Measurements from ENCODE around the gene CNN1. TPM values are rescaled to one million over a fixed set of nuclear protein-coding genes. Genes with fewer than 3 reads are reported as not detected.
A peak's percentile ranks its signal among the peaks of the same experiment; 100 is the strongest.

Gene CNN1
- total and polyA plus RNA-seq, 2 of the 8 experiments (the other 6 are each of a cell fraction or from before 2014, with no cell fraction given) = 29.8 to 50.8 TPM

DNA sequence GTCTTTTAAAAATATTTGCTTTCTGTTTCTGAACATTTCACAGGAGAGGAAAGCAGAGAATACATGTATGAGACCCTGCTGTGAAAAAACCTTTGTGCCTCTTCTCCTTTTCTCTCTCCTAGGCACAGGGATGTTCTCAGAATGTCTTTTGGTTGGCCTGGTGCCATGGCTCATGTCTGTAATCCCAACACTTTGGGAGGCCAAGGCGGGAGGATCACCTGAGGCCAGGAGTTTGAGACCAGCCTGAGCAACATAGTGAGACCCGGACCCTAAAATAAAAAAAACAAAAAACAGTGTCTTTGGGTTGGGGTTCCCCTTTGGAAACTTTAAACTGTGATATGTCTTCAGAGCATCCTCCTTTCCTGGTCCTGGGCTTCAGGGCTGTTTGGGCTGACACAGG lies 60.1 kb downstream of the CNN1 start:
- Histone ChIP-seq H2BK5ac (ENCODE audit: low read depth, low read length) (no peak overlapping the region), H3K4me1 (replicated peaks in 1 of 4; ENCODE audit: control insufficient read depth in 3 of 4, insufficient read depth in 4 of 4, low read length in 3 of 4) (peaks cover 0 to 7% (median 3%) of the 10 kb centered on the region in 4 experiments; a peak in 3 of 7 replicates), H3K9me3 (ENCODE audit: insufficient read depth in 2 of 2, low read depth in 1 of 2, low read length in 1 of 2) (no peaks in the 10 kb centered on the region; a peak in 1 of 4 replicates), H3K18ac (ENCODE audit: extremely low read depth, low read length) (no peak overlapping the region), H2BK15ac (ENCODE audit: low read length) (no peak overlapping the region), H3K23me2 (ENCODE audit: low read depth, low read length) (no peaks in the 10 kb centered on the region; the same call in 1 of the 2 replicates), H3K79me2 (ENCODE audit: control insufficient read depth in 1 of 2, insufficient read depth in 2 of 2, low read length in 2 of 2) (peaks cover 8 to 56% of the 10 kb centered on the region in 2 experiments; a peak in 3 of 4 replicates), H4K5ac (ENCODE audit: insufficient read length, low read depth, low read length) (no peak overlapping the region), H3K14ac (ENCODE audit: insufficient read length) (no peak overlapping the region), H3K4ac (replicated peaks; ENCODE audit: insufficient read length, low read depth, low read length) (no peak overlapping the region), H3K9ac (replicated peaks in 1 of 4; ENCODE audit: extremely low read depth in 1 of 4, low read depth in 3 of 4, low read length in 3 of 4) (no peak overlapping the region), H4K8ac (ENCODE audit: extremely low read depth, insufficient read depth, low read length) (no peak overlapping the region), H4K91ac (replicated peaks; ENCODE audit: insufficient read length, low read length) (no peak overlapping the region), H3K27me3 (replicated peaks in 1 of 4; ENCODE audit: control insufficient read depth in 3 of 4, extremely low read depth in 1 of 4, insufficient read depth in 3 of 4, low read length in 3 of 4) (no peaks in the 10 kb centered on the region), H2BK20ac (ENCODE audit: low read length) (no peak overlapping the region), H3K27ac (ENCODE audit: low read depth, low read length) (no peak overlapping the region), H3K4me3 (ENCODE audit: extremely low read depth in 1 of 4, insufficient read depth in 2 of 4, low read depth in 3 of 4, low read length in 4 of 4) (peak overlapping the region in 1 of 4 experiments; percentile 97; a peak in 2 of 8 replicates), H2AFZ (ENCODE audit: low read length) (no peak overlapping the region), H2BK120ac (replicated peaks; ENCODE audit: low read depth, low read length) (no peak overlapping the region), H4K20me1 (replicated peaks in 1 of 2; ENCODE audit: control insufficient read depth in 1 of 2, insufficient read depth in 2 of 2, low read length in 2 of 2) (peaks cover 0 to 7% of the 10 kb centered on the region in 2 experiments), H3K36me3 (ENCODE audit: control insufficient read depth in 2 of 4, insufficient read depth in 4 of 4, low read length in 3 of 4) (peaks cover 0 to 15% (median 0%) of the 10 kb centered on the region in 4 experiments; a peak in 3 of 8 replicates), H3K23ac (ENCODE audit: insufficient read length) (no peak overlapping the region), H3K79me1 (ENCODE audit: low read depth, low read length) (peaks cover 6% of the 10 kb centered on the region), H3K4me2 (ENCODE audit: insufficient read depth in 1 of 2, low read depth in 2 of 2, low read length in 2 of 2) (peak overlapping the region; percentile 59 to 66; a peak in 1 of 4 replicates), H2AK5ac (ENCODE audit: low read depth, low read length) (no peak overlapping the region), H3K56ac (replicated peaks; ENCODE audit: insufficient read length, low read depth, low read length) (no peak overlapping the region), H2BK12ac (ENCODE audit: low read depth, low read length) (no peak overlapping the region)
- FAIRE-seq = no peak
- no peak for DNase-seq (ENCODE audit: low read depth in 1 of 2, low spot score in 2 of 2)
- ChIA-PET CTCF (ENCODE audit: partially characterized antibody) (interaction anchor here (1.2 kb wide), 1 partner anchor 10 kb away, joined by 5 read pairs; no protein-coding TSS in a partner anchor), POLR2A (ENCODE audit: partially characterized antibody) (interaction anchor here (1.0 kb wide), 1 partner anchor 22 kb away, joined by 3 read pairs; no protein-coding TSS in a partner anchor)
- WGBS, 2 experiments (ENCODE audit: extremely low coverage in 1 of 2, insufficient coverage in 1 of 2, insufficient read length in 1 of 2, insufficient replicate concordance in 2 of 2, low coverage in 1 of 2, low lambda C conversion rate in 2 of 2, missing lambda C conversion rate in 1 of 2) = 95% methylated on average over 2 of the region's 2 CpGs; no CpG with 5 or more reads in 1 of the 2 experiments
- TF ChIP-seq, protein P1, sequence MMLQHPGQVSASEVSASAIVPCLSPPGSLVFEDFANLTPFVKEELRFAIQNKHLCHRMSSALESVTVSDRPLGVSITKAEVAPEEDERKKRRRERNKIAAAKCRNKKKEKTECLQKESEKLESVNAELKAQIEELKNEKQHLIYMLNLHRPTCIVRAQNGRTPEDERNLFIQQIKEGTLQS (IDR thresholded peaks at IDR 0.05; ENCODE audit: insufficient read depth, low read depth, low read length) = no peak
- TF ChIP-seq, protein P2, sequence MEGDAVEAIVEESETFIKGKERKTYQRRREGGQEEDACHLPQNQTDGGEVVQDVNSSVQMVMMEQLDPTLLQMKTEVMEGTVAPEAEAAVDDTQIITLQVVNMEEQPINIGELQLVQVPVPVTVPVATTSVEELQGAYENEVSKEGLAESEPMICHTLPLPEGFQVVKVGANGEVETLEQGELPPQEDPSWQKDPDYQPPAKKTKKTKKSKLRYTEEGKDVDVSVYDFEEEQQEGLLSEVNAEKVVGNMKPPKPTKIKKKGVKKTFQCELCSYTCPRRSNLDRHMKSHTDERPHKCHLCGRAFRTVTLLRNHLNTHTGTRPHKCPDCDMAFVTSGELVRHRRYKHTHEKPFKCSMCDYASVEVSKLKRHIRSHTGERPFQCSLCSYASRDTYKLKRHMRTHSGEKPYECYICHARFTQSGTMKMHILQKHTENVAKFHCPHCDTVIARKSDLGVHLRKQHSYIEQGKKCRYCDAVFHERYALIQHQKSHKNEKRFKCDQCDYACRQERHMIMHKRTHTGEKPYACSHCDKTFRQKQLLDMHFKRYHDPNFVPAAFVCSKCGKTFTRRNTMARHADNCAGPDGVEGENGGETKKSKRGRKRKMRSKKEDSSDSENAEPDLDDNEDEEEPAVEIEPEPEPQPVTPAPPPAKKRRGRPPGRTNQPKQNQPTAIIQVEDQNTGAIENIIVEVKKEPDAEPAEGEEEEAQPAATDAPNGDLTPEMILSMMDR (IDR thresholded peaks at IDR 0.05; ENCODE audit: control extremely low read depth in 1 of 3, insufficient read depth in 1 of 3, low read depth in 1 of 3, low read length in 3 of 3) = no peak
- TF ChIP-seq POU5F1 (IDR thresholded peaks at IDR 0.05; ENCODE audit: low read depth, low read length) = no peak
- TF ChIP-seq, protein P3, sequence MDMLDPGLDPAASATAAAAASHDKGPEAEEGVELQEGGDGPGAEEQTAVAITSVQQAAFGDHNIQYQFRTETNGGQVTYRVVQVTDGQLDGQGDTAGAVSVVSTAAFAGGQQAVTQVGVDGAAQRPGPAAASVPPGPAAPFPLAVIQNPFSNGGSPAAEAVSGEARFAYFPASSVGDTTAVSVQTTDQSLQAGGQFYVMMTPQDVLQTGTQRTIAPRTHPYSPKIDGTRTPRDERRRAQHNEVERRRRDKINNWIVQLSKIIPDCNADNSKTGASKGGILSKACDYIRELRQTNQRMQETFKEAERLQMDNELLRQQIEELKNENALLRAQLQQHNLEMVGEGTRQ (IDR thresholded peaks at IDR 0.05; ENCODE audit: low read length) = no peak
- no peak for TF ChIP-seq GTF2F1 (IDR thresholded peaks at IDR 0.05; ENCODE audit: borderline replicate concordance, low read depth, low read length)
- no peak for TF ChIP-seq KDM5A (IDR thresholded peaks at IDR 0.05; ENCODE audit: low read length)
- no peak for TF ChIP-seq RFX5 (IDR thresholded peaks at IDR 0.05; ENCODE audit: borderline replicate concordance, low read depth, low read length)
